ENCODE measurements around the gene KIF5B. TPM values are rescaled to one million over a fixed set of nuclear protein-coding genes. Genes with fewer than 3 reads are reported as not detected.

KIF5B gene
- total and polyA plus RNA-seq, 9 of the 15 experiments (the other 6 are each of a cell fraction or from before 2014, with no cell fraction given), result 24.4 to 94.4 (median 68.9) TPM

DNA sequence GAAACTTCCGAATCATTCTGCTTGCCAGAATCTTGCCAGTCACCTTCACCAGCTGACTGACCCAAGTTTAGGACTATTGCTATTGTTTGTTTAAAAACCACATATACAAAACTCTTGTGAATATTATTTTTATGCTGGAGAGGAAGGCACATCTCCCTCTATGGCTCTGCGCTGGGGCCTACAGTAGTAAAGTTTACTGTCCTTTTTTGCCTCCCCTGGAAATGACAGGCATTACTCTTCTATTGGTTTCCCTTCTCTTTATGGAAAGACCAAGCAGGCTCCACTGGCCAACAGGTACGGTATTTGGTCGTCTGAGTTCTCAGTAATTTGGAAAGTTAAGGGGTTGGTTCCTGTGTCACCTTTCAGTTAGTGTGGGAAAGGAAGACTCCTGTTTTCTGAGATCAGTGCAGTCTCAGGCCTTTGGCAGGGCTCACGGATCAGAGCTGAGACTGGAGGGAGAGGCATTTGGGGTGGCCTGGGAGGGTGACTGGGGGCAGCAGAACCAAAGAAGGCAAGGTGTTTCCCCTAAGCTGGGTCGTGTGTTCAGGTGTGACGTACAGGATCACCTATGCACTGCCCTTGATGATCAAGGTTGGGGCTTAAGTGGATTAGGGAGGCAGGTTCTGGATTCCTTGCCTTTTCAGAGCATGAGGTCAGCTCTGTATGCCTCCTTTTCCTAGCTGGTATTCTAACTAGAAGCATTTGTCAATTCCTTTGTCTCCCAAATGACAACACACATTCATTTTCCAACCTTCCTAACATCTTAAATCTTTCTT is 16.0 kb upstream of the KIF5B start:
- 23% methylated on average over 7 of the region's 7 CpGs for WGBS (ENCODE audit: insufficient coverage, low coverage, missing lambda C conversion rate)
- FAIRE-seq (no peak), ATAC-seq (peak; percentile 59), DNase-seq (ENCODE audit: extremely low read depth in 1 of 4, low spot score in 3 of 4) (no peak)
- Histone ChIP-seq H3K79me2 (ENCODE audit: control insufficient read depth, insufficient read depth, low read length) (no peaks in the 10 kb centered on the region), H3K9me3 (replicated peaks; ENCODE audit: control insufficient read depth, insufficient read depth, low read depth, low read length) (no peaks in the 10 kb centered on the region), H3K4me1 (replicated peaks in 1 of 2; ENCODE audit: control insufficient read depth in 2 of 2, insufficient read depth in 2 of 2, low read length in 2 of 2) (no peaks in the 10 kb centered on the region), H2AFZ (ENCODE audit: low read depth, low read length) (no peak overlapping the region), H3K4me2 (ENCODE audit: insufficient read depth, low read length) (no peak overlapping the region), H3K27ac (ENCODE audit: extremely low read depth, low read depth, low read length) (no peak overlapping the region), H3K9ac (ENCODE audit: insufficient read depth in 1 of 2, low read depth in 2 of 2, low read length in 2 of 2) (no peak overlapping the region), H4K20me1 (replicated peaks; ENCODE audit: control insufficient read depth, insufficient read depth, low read length) (no peaks in the 10 kb centered on the region), H3K36me3 (ENCODE audit: control insufficient read depth, insufficient read depth, low read length) (no peaks in the 10 kb centered on the region), H3K4me3 (no peak overlapping the region), H3K27me3 (ENCODE audit: control insufficient read depth in 2 of 2, insufficient read depth in 2 of 2, low read length in 2 of 2) (peaks cover 3 to 10% of the 10 kb centered on the region in 2 experiments; a peak in 3 of 5 replicates), H3K9me1 (ENCODE audit: control insufficient read depth, insufficient read depth, low read length) (no peaks in the 10 kb centered on the region)
- ChIA-PET POLR2A (no interaction called here), CTCF (ENCODE audit: low intra/inter-chr PET ratio) (no interaction called here)
- no TSS peak for BruUV-seq (replicated peaks)
- TF ChIP-seq, protein P1, sequence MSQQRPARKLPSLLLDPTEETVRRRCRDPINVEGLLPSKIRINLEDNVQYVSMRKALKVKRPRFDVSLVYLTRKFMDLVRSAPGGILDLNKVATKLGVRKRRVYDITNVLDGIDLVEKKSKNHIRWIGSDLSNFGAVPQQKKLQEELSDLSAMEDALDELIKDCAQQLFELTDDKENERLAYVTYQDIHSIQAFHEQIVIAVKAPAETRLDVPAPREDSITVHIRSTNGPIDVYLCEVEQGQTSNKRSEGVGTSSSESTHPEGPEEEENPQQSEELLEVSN (IDR thresholded peaks at IDR 0.05; ENCODE audit: borderline replicate concordance in 1 of 2, extremely low read depth in 1 of 2, insufficient read depth in 1 of 2, insufficient read length in 1 of 2, low read depth in 1 of 2, low read length in 1 of 2, poor library complexity in 1 of 2, severe bottlenecking in 1 of 2), result no peak
- TF ChIP-seq BRCA1 (IDR thresholded peaks at IDR 0.05) (no peak), BRCA1 (CRISPR knock-in tag; IDR thresholded peaks at IDR 0.05) (no peak), NFE2 (IDR thresholded peaks at IDR 0.05; ENCODE audit: low read depth) (no peak), KLF13 (tag; IDR thresholded peaks at IDR 0.05; ENCODE audit: borderline replicate concordance, low read depth) (no peak), ZNF717 (CRISPR knock-in tag; IDR thresholded peaks at IDR 0.05) (no peak), ZNF586 (CRISPR knock-in tag; conservative IDR thresholded peaks at IDR 0.05) (no peak)
- TF ChIP-seq, protein P2, sequence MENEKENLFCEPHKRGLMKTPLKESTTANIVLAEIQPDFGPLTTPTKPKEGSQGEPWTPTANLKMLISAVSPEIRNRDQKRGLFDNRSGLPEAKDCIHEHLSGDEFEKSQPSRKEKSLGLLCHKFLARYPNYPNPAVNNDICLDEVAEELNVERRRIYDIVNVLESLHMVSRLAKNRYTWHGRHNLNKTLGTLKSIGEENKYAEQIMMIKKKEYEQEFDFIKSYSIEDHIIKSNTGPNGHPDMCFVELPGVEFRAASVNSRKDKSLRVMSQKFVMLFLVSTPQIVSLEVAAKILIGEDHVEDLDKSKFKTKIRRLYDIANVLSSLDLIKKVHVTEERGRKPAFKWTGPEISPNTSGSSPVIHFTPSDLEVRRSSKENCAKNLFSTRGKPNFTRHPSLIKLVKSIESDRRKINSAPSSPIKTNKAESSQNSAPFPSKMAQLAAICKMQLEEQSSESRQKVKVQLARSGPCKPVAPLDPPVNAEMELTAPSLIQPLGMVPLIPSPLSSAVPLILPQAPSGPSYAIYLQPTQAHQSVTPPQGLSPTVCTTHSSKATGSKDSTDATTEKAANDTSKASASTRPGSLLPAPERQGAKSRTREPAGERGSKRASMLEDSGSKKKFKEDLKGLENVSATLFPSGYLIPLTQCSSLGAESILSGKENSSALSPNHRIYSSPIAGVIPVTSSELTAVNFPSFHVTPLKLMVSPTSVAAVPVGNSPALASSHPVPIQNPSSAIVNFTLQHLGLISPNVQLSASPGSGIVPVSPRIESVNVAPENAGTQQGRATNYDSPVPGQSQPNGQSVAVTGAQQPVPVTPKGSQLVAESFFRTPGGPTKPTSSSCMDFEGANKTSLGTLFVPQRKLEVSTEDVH (IDR thresholded peaks at IDR 0.05; ENCODE audit: low read depth, partially characterized antibody), result no peak
- TF ChIP-seq, protein P3, sequence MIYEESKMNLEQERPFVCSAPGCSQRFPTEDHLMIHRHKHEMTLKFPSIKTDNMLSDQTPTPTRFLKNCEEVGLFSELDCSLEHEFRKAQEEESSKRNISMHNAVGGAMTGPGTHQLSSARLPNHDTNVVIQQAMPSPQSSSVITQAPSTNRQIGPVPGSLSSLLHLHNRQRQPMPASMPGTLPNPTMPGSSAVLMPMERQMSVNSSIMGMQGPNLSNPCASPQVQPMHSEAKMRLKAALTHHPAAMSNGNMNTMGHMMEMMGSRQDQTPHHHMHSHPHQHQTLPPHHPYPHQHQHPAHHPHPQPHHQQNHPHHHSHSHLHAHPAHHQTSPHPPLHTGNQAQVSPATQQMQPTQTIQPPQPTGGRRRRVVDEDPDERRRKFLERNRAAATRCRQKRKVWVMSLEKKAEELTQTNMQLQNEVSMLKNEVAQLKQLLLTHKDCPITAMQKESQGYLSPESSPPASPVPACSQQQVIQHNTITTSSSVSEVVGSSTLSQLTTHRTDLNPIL (CRISPR knock-in tag; IDR thresholded peaks at IDR 0.05), result no peak
- TF ChIP-seq, protein P4, sequence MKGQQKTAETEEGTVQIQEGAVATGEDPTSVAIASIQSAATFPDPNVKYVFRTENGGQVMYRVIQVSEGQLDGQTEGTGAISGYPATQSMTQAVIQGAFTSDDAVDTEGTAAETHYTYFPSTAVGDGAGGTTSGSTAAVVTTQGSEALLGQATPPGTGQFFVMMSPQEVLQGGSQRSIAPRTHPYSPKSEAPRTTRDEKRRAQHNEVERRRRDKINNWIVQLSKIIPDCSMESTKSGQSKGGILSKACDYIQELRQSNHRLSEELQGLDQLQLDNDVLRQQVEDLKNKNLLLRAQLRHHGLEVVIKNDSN (CRISPR knock-in tag; IDR thresholded peaks at IDR 0.05), result no peak
- intact Hi-C loops (cut with micrococcal nuclease), result no loop called here
- in situ Hi-C loops (cut with MboI), result no loop called here

Data from K562 (cell line).